Ovary (tissue), 9 donors: ENCODE results near the gene TULP1. TPM values are rescaled to one million over a fixed set of nuclear protein-coding genes. Genes with fewer than 3 reads are reported as not detected.
"Not testable (repeated sequence)": the region's sequence is repeated elsewhere in the genome, so short reads cannot be mapped to it uniquely, and the experiment has no call there.

Source experiments
- DNase-seq, 5 donors: peaks; one replicate each; pipeline ENCODE4 v3.0.0-alpha.2; 2019 to 2020
- H3K27ac ChIP-seq, 2 donors: fragments of 200-600 bp; one replicate each; pipeline versions ENCODE4 v1.5.1 to v1.8.0; 2019 to 2022
- H3K27me3 ChIP-seq: fragments of 200-600 bp; one replicate; pipeline ENCODE4 v1.8.0; 2022
- H3K36me3 ChIP-seq: fragments of 200-600 bp; sonication (generic); one replicate; pipeline ENCODE4 v1.5.1; 2019
- H3K4me1 ChIP-seq: one replicate; pipeline ENCODE4 v1.8.1; 2013; ENCODE audit warnings: mild to moderate bottlenecking, moderate library complexity; ENCODE audit not compliant: insufficient read depth
- H3K4me3 ChIP-seq: fragments of 200-600 bp; sonication (generic); one replicate; pipeline ENCODE4 v1.5.1; 2017
- H3K9me3 ChIP-seq, 2 donors: fragments of 200-600 bp in 1 of 2; sonication (generic) in 1 of 2; one replicate each; pipeline versions ENCODE4 v1.5.1 to v1.8.1; 2013 to 2019; ENCODE audit warnings: mild to moderate bottlenecking in 1 of 2, moderate library complexity in 1 of 2
- EP300 ChIP-seq: sonication (generic); formaldehyde crosslinking; IDR thresholded peaks from one replicate; pipeline ENCODE4 v1.6.1; 2017; ENCODE audit warnings: antibody characterized with exemption
- POLR2A ChIP-seq: fragments of 450-650 bp; IDR thresholded peaks from one replicate; pipeline ENCODE4 v1.6.1; 2017; ENCODE audit warnings: antibody characterized with exemption, mild to moderate bottlenecking, moderate library complexity
- WGBS, 3 donors: extraction: QIAGEN DNeasy Blood & Tissue Kit in 1 of 3; methylation state at CpG; one replicate each; pipeline versions ENCODE4 v1.1.5 to v1.1.7; 2013 to 2017; 5-methylcytosine and 5-hydroxymethylcytosine counted together
- intact Hi-C, 4 donors: fragments of 100-400 bp; cut with DNase I; formaldehyde crosslinking; loops; one replicate each; pipeline versions ENCODE4 v1.11.0 to v1.15.1; 2022 to 2023
- polyA plus RNA-seq, 2 donors: library from polyadenylated mRNA; stranded (reverse); fragments of 200-250 nt in 1 of 2; fragments of 350-450 nt in 1 of 2; fragmentation: Illumina TruSeq in 1 of 2; extraction: RNeasy Lipid Tissue Mini Kit (QIAGEN cat#74804) in 1 of 2; gene quantifications; one replicate each; pipeline ENCODE4 v1.2.3, GENCODE V29; 2013 to 2014
- total RNA-seq, 7 donors: library from RNA; depleted of rRNA in 2 of 7; stranded (reverse); fragments of >200 nt in 2 of 7; fragmentation: NEBNext Ultra II Directional in 3 of 7; extraction: Animal tissue kit (Norgen Biotek cat#: 25700) in 3 of 7; gene quantifications; one replicate each; pipeline versions ENCODE4 v1.1.0 to v1.2.4, GENCODE V29; 2016 to 2023
- TF ChIP-seq, protein P1 (sequence below), 3 donors: fragments of 450-650 bp in 2 of 3; fragments of 200-600 bp in 1 of 3; IDR thresholded peaks; one replicate each; pipeline versions ENCODE4 v1.5.1 to v1.8.0; 2016 to 2022; ENCODE audit warnings: antibody characterized with exemption in 3 of 3, mild to moderate bottlenecking in 1 of 3
- donor health status: DM: no; HTN: no; CAD: no; lungs with moderate emphysema.
- donor health status: DM: no; HTN: no; CAD: no.
- donor health status: Bipolar disorder and iron deficiency.
- donor health status: DM: yes; HTN: yes; CAD: no.
- donor health status: DM: no; HTN: no; CAD: no.
- donor health status: DM: yes; HTN: yes; CAD: no.

TULP1 gene
- total and polyA plus RNA-seq, 9 donors: 0.17 to 1.1 (median 0.45) TPM; not detected in 3

DNA sequence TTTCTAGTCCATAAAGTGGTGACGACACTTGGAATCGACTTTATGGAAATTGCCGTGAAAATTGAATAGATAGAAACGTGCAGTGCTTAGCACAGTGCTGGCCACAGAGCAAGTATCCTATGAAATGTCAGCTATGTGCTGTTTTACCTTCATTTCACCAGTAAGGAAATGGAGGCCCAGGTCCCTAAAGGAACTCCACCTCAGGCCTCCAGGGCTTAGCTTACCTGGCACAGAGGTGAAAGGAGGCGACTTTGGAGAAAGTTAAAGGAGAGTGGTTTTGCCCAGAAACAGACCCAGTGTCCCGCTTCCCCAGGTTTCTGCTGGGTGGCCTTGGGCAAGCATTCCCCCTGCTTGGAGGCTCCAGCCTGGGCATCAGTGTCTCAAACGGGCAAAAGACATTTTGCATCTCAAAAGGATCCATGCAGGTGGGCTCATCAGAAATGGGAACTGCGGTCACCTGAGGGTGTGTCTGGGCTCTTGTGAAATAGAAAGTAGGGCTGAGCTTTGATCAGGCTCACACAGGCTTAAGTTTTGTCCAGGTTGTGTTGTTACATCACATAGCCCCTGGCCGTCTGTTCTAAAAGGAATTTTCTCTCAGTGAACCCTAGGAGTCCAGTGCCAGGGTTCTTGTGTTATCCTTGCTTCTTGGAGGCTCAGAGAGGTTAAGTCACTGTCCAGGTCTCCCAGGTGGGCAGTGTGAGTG is 6.8 kb upstream of the TULP1 start:
- H3K9me3 ChIP-seq: no peaks in the 10 kb centered on the region
- H3K27ac ChIP-seq: no peak overlapping the region
- WGBS, 3 donors: 84 to 89% (median 85%) methylated on average over 9 of the region's 9 CpGs
- intact Hi-C loops: loop anchor here (2.0 to 10.0 kb wide), 6 partner anchors 55 to 575 kb away; partner anchors contain the start of gene ARMC12 (in 1 of the 4)
- H3K4me3 ChIP-seq: no peak overlapping the region
- no peaks in the 10 kb centered on the region for H3K36me3 ChIP-seq
- DNase-seq: no peak
- TF ChIP-seq POLR2A: no peak
- H3K4me1 ChIP-seq: no peaks in the 10 kb centered on the region
- H3K27me3 ChIP-seq: no peaks in the 10 kb centered on the region

DNA sequence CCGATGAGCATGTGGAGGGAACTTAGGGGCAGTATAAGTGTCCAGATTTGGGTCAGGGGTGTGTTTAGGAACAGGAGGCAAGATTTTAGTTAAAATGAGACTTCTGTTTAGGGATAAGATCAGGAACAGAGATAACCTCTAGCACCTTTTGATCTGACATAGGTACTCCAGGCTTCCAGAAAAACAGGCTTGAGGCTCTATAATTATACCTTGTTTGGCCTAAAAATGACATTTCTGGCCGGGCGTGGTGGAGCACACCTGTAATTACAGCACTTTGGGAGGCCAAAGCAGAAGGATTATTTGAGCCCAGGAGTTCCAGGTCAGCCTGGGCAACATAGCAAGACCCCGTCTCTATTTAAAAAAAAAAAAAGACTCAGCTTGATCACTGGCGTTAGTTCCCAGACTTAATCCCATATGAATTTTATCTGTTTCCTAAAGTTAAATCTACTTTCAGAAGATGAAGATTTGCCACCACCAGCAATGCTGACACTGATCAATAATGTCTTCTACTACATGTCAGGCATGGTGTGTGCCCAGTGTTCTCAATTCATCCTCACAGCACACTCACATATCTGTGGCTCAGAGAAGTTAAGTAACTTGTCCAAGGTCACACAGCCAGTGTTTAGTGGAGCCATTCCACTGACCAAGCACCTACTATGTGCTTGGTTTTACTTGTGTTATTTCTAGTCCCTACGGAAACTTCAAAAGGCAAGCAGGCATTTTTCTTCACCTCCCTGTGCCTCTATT is 6.0 kb upstream of the TULP1 start:
- intact Hi-C loops: no loop called here
- TF ChIP-seq EP300 (no peak), POLR2A (no peak)
- TF ChIP-seq, protein P1, sequence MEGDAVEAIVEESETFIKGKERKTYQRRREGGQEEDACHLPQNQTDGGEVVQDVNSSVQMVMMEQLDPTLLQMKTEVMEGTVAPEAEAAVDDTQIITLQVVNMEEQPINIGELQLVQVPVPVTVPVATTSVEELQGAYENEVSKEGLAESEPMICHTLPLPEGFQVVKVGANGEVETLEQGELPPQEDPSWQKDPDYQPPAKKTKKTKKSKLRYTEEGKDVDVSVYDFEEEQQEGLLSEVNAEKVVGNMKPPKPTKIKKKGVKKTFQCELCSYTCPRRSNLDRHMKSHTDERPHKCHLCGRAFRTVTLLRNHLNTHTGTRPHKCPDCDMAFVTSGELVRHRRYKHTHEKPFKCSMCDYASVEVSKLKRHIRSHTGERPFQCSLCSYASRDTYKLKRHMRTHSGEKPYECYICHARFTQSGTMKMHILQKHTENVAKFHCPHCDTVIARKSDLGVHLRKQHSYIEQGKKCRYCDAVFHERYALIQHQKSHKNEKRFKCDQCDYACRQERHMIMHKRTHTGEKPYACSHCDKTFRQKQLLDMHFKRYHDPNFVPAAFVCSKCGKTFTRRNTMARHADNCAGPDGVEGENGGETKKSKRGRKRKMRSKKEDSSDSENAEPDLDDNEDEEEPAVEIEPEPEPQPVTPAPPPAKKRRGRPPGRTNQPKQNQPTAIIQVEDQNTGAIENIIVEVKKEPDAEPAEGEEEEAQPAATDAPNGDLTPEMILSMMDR (IDR thresholded peaks at IDR 0.05): no peak

DNA sequence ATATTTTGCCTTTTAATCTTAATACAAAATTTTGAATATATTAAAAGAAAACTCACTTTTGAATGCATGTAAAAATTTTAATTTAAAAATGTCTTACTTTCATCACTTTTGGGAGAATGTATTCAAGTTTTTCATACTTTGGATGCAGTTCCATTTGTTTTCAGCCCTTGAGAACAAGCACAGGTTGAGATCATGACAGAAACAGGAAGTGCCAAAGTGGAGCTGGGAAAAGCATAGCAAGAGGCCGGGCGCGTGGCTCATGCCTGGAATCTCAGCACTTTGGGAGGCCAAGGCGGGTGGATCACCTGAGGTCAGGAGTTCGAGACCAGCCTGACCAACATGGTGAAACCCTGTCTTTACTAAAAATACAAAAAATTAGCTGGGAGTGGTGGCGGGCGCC is 5.3 kb upstream of the TULP1 start:
- intact Hi-C loops, H3K36me3 ChIP-seq: not testable (repeated sequence)
- 75 to 83% (median 80%) methylated on average over 7 of the region's 7 CpGs for WGBS, 3 donors

More for the DNA sequence above, 6.0 kb upstream of the TULP1 start:
- H3K9me3 ChIP-seq: no peaks in the 10 kb centered on the region
- H3K4me1 ChIP-seq: no peaks in the 10 kb centered on the region
- H3K27ac ChIP-seq: no peak overlapping the region
- H3K36me3 ChIP-seq: no peaks in the 10 kb centered on the region
- no peaks in the 10 kb centered on the region for H3K27me3 ChIP-seq
- no peak overlapping the region for H3K4me3 ChIP-seq
- no peak for DNase-seq
- 92 to 95% (median 94%) methylated on average over 6 of the region's 6 CpGs for WGBS, 3 donors

DNA sequence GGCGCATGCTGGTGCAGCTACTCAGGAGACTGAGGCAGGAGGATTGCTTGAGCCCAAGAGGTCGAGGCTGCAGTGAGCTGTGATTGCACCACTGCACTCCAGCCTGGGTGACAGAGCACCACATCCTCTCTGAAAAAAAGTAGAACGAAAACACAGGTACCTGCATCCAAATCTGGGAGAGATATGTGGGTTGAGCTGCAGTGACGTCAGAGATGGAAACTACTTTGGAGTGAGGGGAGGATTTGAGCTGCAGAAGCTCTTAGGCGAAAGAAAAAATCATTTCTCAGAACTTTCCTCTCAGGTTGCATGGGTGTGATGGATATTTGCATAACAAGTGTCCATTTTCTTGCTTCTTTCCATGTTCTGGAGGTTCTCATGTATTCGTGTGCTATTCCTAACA is 4.0 kb upstream of the TULP1 start:
- Histone ChIP-seq H3K36me3 (no peaks in the 10 kb centered on the region), H3K27ac (no peak overlapping the region), H3K4me3 (no peak overlapping the region), H3K4me1 (peaks cover 1% of the 10 kb centered on the region), H3K27me3 (no peaks in the 10 kb centered on the region), H3K9me3 (no peaks in the 10 kb centered on the region)
- intact Hi-C loops: no loop called here
- TF ChIP-seq POLR2A (no peak), EP300 (no peak)
- TF ChIP-seq, protein P1 (IDR thresholded peaks at IDR 0.05): no peak
- 64 to 71% (median 67%) methylated on average over 6 of the region's 6 CpGs for WGBS, 3 donors
- no peak for DNase-seq

More for the DNA sequence above, 5.3 kb upstream of the TULP1 start:
- H3K27me3 ChIP-seq, H3K9me3 ChIP-seq, H3K4me3 ChIP-seq, H3K4me1 ChIP-seq, DNase-seq, H3K27ac ChIP-seq: not testable (repeated sequence)

DNA sequence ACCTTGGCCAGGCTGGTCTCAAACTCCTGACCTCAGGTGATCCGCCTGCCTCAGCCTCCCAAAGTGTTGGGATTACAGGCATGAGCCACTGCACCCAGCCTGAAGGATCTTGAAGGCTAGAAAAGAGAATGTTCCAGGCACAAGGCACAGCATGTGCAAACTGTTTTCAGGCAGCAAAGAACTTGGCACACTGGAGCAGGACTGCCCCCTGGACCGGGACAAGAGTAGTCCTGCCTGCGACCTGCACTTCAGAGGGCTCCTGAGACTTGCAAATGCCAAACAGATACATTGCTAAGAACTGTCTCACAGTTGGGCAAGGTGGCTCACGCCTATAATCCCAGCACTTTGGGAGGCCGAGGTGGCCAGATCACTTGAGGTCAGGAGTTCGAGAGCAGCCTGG is 3.2 kb upstream of the TULP1 start:
- H3K27me3 ChIP-seq, H3K36me3 ChIP-seq, H3K4me3 ChIP-seq, H3K4me1 ChIP-seq, intact Hi-C loops, DNase-seq, H3K9me3 ChIP-seq, H3K27ac ChIP-seq: not testable (repeated sequence)
- 81 to 85% (median 84%) methylated on average over 6 of the region's 6 CpGs for WGBS, 3 donors

DNA sequence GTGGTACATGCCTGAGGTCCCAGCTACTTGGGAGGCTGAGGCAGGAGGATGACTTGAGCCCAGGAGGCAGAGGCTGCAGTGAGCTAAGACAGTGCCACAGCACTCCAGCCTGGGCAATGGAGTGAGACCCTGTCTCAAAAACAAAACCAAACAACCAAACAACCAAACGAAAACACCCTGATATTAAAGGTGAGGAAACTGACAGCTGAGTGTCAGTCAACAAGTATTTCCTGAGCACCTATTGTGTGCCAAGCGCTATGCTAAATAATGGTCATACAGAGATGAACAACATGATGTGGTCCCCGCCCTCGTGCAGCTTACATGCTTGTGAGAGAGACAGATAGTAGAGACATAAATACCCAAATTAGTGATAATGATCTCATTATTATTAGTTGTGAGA is 1.9 kb upstream of the TULP1 start:
- Histone ChIP-seq H3K4me1 (peaks cover 1% of the 10 kb centered on the region), H3K27ac (no peak overlapping the region), H3K9me3 (no peaks in the 10 kb centered on the region), H3K36me3 (no peaks in the 10 kb centered on the region), H3K4me3 (no peak overlapping the region), H3K27me3 (no peaks in the 10 kb centered on the region)
- intact Hi-C loops: no loop called here
- 83 to 91% (median 84%) methylated on average over 4 of the region's 4 CpGs for WGBS, 3 donors
- no peak for DNase-seq
- TF ChIP-seq, protein P1 (IDR thresholded peaks at IDR 0.05): no peak
- no peak for TF ChIP-seq POLR2A
- TF ChIP-seq EP300: no peak
